Left lung (tissue), 10 donors: ENCODE results near the gene ATXN1. TPM values are rescaled to one million over a fixed set of nuclear protein-coding genes. Genes with fewer than 3 reads are reported as not detected.

Experiments
- ATAC-seq: fragments of 200-7000 bp; cut with Tn5 transposase; one replicate; pipeline ENCODE4 v1.9.1; 2020; ENCODE audit warnings: moderate library complexity
- DNase-seq, 4 donors: peaks; one replicate each; pipeline ENCODE4 v3.0.0-alpha.2; 2013 to 2020
- H3K27ac ChIP-seq, 2 donors: fragments of 200-600 bp; sonication (generic) in 1 of 2; one replicate each; pipeline versions ENCODE4 v1.5.0 to v1.8.0; 2020 to 2021
- H3K27me3 ChIP-seq, 2 donors: fragments of 200-600 bp; sonication (generic) in 1 of 2; one replicate each; pipeline versions ENCODE4 v1.5.0 to v1.8.0; 2020 to 2021
- H3K36me3 ChIP-seq, 2 donors: fragments of 200-600 bp; sonication (generic) in 1 of 2; one replicate each; pipeline versions ENCODE4 v1.5.0 to v1.8.0; 2020 to 2021
- H3K4me1 ChIP-seq, 2 donors: fragments of 200-600 bp; one replicate each; pipeline ENCODE4 v1.8.0; 2021
- H3K4me3 ChIP-seq, 2 donors: fragments of 200-600 bp; sonication (generic) in 1 of 2; one replicate each; pipeline versions ENCODE4 v1.5.0 to v1.8.0; 2020 to 2021; ENCODE audit warnings: mild to moderate bottlenecking in 1 of 2
- H3K9me3 ChIP-seq, 2 donors: fragments of 200-600 bp; sonication (generic) in 1 of 2; one replicate each; pipeline versions ENCODE4 v1.5.0 to v1.8.0; 2020 to 2021
- intact Hi-C, 2 donors: fragments of 100-400 bp; cut with DNase I; formaldehyde crosslinking; loops; one replicate each; pipeline versions ENCODE4 v1.11.2 to v1.14.2; 2022
- polyA plus RNA-seq, 6 donors: library from polyadenylated mRNA; unstranded; fragments of 120-200 nt; gene quantifications; one replicate each; pipeline ENCODE4 v1.2.1, GENCODE V29; 2013; ENCODE audit not compliant: insufficient read length in 6 of 6
- total RNA-seq, 2 donors: library from RNA; stranded (reverse); fragmentation: NEBNext Ultra II Directional; extraction: Animal tissue kit (Norgen Biotek cat#: 25700); gene quantifications; one replicate each; pipeline ENCODE4 v1.2.1, GENCODE V29; 2021
- TF ChIP-seq, protein P1 (sequence below), 2 donors: fragments of 200-600 bp; sonication (generic) in 1 of 2; IDR thresholded peaks; one replicate each; pipeline versions ENCODE4 v1.5.0 to v1.8.0; 2021; ENCODE audit warnings: antibody characterized with exemption in 2 of 2
- donor health status: DM: no; HTN: yes; CAD: no.
- donor health status: DM: no; HTN: no; CAD: no.

Gene ATXN1
- total and polyA plus RNA-seq, 8 donors, result 23.3 to 67.4 (median 27.3) TPM

DNA sequence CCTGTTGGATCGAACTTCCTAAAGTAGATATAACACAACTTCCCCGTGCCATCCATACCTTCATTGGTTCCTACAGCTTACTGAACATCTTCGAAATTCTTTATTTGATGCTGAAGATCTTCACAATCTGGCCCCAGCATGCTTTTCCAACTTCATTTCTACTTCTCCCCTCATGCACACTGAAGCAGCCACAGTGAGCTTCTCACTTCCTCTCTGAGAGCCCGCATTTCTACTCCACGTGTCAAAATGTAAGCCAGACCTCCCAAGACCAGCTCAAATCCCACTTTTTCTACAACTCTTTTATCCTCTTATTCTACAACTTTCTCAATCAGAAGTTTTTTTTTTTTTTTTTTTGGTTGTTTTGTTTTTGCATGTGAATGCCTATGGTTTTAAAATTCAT lies 268.1 kb downstream of the ATXN1 start:
- Histone ChIP-seq H3K4me3 (no peak overlapping the region), H3K36me3 (no peaks in the 10 kb centered on the region), H3K27ac (no peak overlapping the region), H3K27me3 (no peaks in the 10 kb centered on the region), H3K9me3 (no peaks in the 10 kb centered on the region), H3K4me1 (peaks cover 0 to 30% of the 10 kb centered on the region in 2 donors)
- ATAC-seq (no peak), DNase-seq (no peak)
- TF ChIP-seq, protein P1, sequence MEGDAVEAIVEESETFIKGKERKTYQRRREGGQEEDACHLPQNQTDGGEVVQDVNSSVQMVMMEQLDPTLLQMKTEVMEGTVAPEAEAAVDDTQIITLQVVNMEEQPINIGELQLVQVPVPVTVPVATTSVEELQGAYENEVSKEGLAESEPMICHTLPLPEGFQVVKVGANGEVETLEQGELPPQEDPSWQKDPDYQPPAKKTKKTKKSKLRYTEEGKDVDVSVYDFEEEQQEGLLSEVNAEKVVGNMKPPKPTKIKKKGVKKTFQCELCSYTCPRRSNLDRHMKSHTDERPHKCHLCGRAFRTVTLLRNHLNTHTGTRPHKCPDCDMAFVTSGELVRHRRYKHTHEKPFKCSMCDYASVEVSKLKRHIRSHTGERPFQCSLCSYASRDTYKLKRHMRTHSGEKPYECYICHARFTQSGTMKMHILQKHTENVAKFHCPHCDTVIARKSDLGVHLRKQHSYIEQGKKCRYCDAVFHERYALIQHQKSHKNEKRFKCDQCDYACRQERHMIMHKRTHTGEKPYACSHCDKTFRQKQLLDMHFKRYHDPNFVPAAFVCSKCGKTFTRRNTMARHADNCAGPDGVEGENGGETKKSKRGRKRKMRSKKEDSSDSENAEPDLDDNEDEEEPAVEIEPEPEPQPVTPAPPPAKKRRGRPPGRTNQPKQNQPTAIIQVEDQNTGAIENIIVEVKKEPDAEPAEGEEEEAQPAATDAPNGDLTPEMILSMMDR (IDR thresholded peaks at IDR 0.05), result no peak
- intact Hi-C loops, result no loop called here

DNA sequence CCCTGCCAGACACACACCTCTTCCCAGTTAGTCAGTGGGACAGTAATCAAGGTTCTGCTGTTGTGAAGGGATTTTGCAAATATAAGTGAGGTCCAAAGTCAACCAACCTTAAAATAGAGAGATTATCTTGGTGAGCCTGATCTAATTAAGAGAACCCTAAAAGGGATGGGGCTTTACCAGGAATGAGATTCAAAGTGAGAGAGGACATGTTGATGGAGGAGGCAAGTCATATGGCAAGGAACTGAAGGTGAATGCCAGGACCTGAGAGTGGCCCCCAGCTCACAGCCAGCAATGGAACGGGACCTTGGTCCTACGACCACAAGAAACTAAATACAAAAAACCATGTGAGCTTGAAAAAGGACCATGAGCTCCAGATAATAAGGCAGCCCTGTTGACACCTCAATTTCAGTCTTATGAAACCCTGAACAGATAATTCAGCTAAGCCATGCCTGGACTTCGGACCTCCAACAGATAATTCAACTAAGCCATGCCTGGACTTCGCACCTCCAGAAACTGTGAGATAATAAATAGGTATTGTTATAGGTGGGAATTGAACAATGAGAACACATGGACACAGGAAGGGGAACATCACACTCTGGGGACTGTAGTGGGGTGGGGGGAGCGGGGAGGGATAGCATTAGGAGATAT lies 269.5 kb downstream of the ATXN1 start:
- DNase-seq (no peak), ATAC-seq (no peak)
- intact Hi-C loops, result no loop called here
- H3K4me3 ChIP-seq, result no peak overlapping the region
- TF ChIP-seq, protein P1 (IDR thresholded peaks at IDR 0.05), result no peak
- peaks cover 0 to 29% of the 10 kb centered on the region in 2 donors for H3K4me1 ChIP-seq
- H3K27me3 ChIP-seq, result no peaks in the 10 kb centered on the region
- H3K36me3 ChIP-seq, result no peaks in the 10 kb centered on the region
- H3K27ac ChIP-seq, result no peak overlapping the region
- no peaks in the 10 kb centered on the region for H3K9me3 ChIP-seq

DNA sequence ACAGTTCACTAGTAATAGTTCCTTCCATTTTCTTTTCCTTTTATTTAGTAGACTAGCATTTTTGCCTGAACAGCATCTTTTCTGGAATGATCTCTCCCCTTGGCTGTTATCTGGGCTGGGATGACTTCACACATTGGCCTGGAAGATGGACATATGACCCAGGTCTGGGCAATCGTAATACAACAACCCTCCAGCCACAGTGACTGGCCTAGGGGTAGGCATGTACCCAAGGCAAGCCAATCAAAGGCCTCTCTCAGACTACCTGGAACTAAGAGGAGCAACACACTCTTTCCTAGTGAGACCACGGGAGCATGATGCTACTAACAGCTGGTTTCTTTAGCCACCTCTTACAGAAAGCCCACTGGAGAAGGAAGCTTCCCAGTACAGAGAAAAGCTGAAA lies 270.6 kb downstream of the ATXN1 start:
- no peaks in the 10 kb centered on the region for H3K27me3 ChIP-seq
- peaks cover 0 to 40% of the 10 kb centered on the region in 2 donors for H3K4me1 ChIP-seq
- no peak overlapping the region for H3K4me3 ChIP-seq
- DNase-seq, result no peak
- H3K36me3 ChIP-seq, result peaks cover 0 to 2% of the 10 kb centered on the region in 2 donors
- no peaks in the 10 kb centered on the region for H3K9me3 ChIP-seq
- TF ChIP-seq, protein P1 (IDR thresholded peaks at IDR 0.05), result no peak
- ATAC-seq, result no peak
- H3K27ac ChIP-seq, result no peak overlapping the region
- intact Hi-C loops, result no loop called here

DNA sequence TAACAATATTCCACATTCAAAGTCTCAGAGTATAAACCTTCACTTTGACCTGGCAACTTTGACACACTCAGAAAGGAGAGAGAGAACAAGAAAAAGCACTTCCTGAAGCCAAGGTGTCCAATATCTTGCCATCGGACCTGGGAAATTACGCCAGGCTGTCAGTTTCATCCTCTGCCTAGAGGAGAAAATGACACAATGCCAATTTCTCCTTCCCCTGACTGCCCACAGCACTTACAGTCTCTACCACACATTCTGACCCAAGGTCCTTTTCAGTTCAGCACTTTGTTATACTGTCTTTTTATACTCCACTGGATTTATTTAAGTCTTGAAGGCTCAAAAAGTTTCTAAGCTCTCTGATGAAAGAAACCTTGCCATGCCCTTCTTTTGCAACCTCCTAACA lies 272.4 kb downstream of the ATXN1 start:
- DNase-seq (no peak), ATAC-seq (no peak)
- H3K27ac ChIP-seq, result no peak overlapping the region
- intact Hi-C loops, result no loop called here
- H3K27me3 ChIP-seq, result no peaks in the 10 kb centered on the region
- TF ChIP-seq, protein P1 (IDR thresholded peaks at IDR 0.05), result no peak
- H3K4me1 ChIP-seq, result peaks cover 0 to 32% of the 10 kb centered on the region in 2 donors
- H3K36me3 ChIP-seq, result peaks cover 0 to 9% of the 10 kb centered on the region in 2 donors
- no peak overlapping the region for H3K4me3 ChIP-seq
- H3K9me3 ChIP-seq, result no peaks in the 10 kb centered on the region

DNA sequence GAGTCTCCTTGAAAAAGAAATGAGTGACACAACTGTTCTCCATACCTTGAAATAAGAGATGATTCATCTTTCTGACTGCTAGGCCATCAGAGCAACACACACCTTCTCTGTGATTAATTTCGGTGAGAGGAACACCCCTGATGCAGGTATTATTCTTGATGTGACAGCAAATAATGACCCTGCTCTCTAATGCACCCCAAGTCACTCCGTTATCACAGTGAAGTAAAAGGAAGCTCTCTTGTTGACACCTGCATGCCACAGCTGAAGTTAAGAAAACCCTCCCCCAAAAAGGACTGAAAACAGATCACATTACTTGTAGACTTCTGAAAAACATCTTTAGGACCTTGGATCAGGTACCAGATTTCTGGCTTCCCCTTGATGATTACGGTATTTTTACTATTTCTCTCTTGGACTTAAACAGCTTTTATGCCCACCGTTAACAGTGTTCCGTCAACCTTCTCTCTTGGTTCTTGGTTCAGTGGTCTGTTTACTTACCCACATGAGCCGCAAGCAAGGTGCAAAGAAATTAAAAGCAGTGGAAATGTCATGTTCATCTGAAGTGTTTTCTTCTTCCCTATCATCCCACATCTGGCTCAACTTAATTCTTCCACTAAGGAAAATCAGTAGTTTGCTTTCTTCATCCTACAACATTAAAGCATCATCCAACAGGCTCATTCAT lies 273.1 kb downstream of the ATXN1 start:
- Histone ChIP-seq H3K27me3 (no peaks in the 10 kb centered on the region), H3K27ac (no peak overlapping the region), H3K36me3 (peaks cover 0 to 9% of the 10 kb centered on the region in 2 donors), H3K4me1 (peaks cover 0 to 32% of the 10 kb centered on the region in 2 donors), H3K4me3 (no peak overlapping the region), H3K9me3 (peaks cover 0 to under 1% of the 10 kb centered on the region in 2 donors)
- intact Hi-C loops, result no loop called here
- ATAC-seq (no peak), DNase-seq (no peak)
- TF ChIP-seq, protein P1 (IDR thresholded peaks at IDR 0.05), result no peak
